SU-DHL-6 (cell line): ENCODE measurements around the gene MEIS2.

Experiments used
- H2AFZ ChIP-seq: fragments of 200-600 bp; sonication (generic); 2 replicates; pipeline ENCODE4 v1.6.1; 2014; ENCODE audit warnings: low read depth, mild to moderate bottlenecking, moderate library complexity, mixed read lengths, antibody characterized with exemption, low read length; ENCODE audit not compliant: severe bottlenecking
- H3F3A ChIP-seq: fragments of 200-600 bp; shearing (Covaris generic); 2 replicates; pipeline ENCODE4 v1.6.0; 2016; ENCODE audit warnings: antibody characterized with exemption, mild to moderate bottlenecking; ENCODE audit not compliant: insufficient read depth
- H3K27ac ChIP-seq: fragments of 200-600 bp; sonication (generic); 2 replicates; pipeline ENCODE4 v1.5.1; 2016; ENCODE audit warnings: low read depth, mild to moderate bottlenecking, low read length, moderate library complexity, mixed read lengths
- H3K27me3 ChIP-seq: fragments of 200-600 bp; sonication (generic), shearing (Covaris generic); 2 replicates; pipeline ENCODE4 v1.6.0; 2014; ENCODE audit warnings: mild to moderate bottlenecking, low read length
- H3K36me3 ChIP-seq: fragments of 200-600 bp; sonication (generic); 2 replicates; pipeline ENCODE4 v1.6.1; 2014; ENCODE audit warnings: mild to moderate bottlenecking, low read length, mixed read lengths
- H3K4me2 ChIP-seq: fragments of 300-600, 200-600 bp; shearing (Covaris generic), sonication (generic); 2 replicates; pipeline ENCODE4 v1.6.0; 2014; ENCODE audit warnings: low read length, low read depth, mild to moderate bottlenecking; ENCODE audit not compliant: poor library complexity, severe bottlenecking
- H3K4me3 ChIP-seq: fragments of 200-600 bp; sonication (generic); 2 replicates; pipeline ENCODE4 v1.5.1; 2014; ENCODE audit warnings: antibody characterized with exemption, low read length, mild to moderate bottlenecking, mixed read lengths; ENCODE audit not compliant: insufficient read depth, poor library complexity, severe bottlenecking
- H3K79me2 ChIP-seq: fragments of 200-600 bp; sonication (generic); 2 replicates; pipeline ENCODE4 v1.6.1; 2014; ENCODE audit warnings: mild to moderate bottlenecking, low read length, moderate library complexity; ENCODE audit not compliant: insufficient read depth
- H3K9ac ChIP-seq: fragments of 200-600 bp; sonication (generic); 2 replicates; pipeline ENCODE4 v1.7.0; 2014; ENCODE audit warnings: mild to moderate bottlenecking, low read length
- H3K9me2 ChIP-seq: fragments of 200-600 bp; sonication (generic); replicated peaks from 2 replicates; pipeline ENCODE4 v1.6.1; 2014; ENCODE audit warnings: low read length; ENCODE audit not compliant: insufficient read depth
- H3K9me3 ChIP-seq: fragments of 200-600 bp; sonication (generic); 2 replicates; pipeline ENCODE4 v1.6.1; 2014; ENCODE audit warnings: low read length, mixed read lengths; ENCODE audit not compliant: insufficient read depth
- H4K20me1 ChIP-seq: fragments of 200-600 bp; sonication (generic); 2 replicates; pipeline ENCODE4 v1.6.1; 2014; ENCODE audit warnings: low read depth, mild to moderate bottlenecking, antibody characterized with exemption, low read length, moderate library complexity, mixed read lengths
- CTCF ChIP-seq: fragments of 200-600 bp; sonication (generic); IDR thresholded peaks from one replicate; pipeline ENCODE4 v1.5.1; 2017; ENCODE audit warnings: antibody characterized with exemption, mild to moderate bottlenecking, low read length, moderate library complexity; ENCODE audit not compliant: insufficient read depth, poor library complexity, severe bottlenecking
- EZH2phosphoT487 ChIP-seq: fragments of 200-600 bp; sonication (generic), shearing (Covaris generic); conservative IDR thresholded peaks from 2 replicates; pipeline ENCODE4 v1.6.1; 2018; ENCODE audit warnings: mild to moderate bottlenecking, antibody characterized with exemption, low read length, moderate library complexity, mixed read lengths

MEIS2 gene

DNA sequence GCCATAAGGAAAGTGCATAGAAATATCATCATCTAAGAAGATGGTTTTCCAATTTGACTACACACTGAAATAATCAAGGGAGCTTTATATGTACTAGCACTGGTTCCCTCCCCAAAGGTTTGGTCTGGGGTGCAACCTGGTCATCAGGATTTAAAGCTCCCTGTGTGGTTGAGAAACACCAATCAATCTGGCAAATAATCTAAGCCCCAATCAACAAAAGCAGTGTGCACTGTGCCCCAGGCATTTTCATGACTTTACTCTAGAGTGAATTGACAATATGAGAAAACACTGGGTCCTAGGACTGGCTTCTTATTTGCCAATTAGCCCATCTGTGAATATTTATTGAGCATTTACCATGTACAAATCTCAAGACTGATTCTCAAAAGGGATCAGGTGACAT, 255.1 kb downstream of the MEIS2 start:
- Histone ChIP-seq H3K9ac (no peak overlapping the region), H3K27me3 (no peaks in the 10 kb centered on the region), H4K20me1 (no peaks in the 10 kb centered on the region), H3K9me2 (no peaks in the 10 kb centered on the region), H3F3A (no peaks in the 10 kb centered on the region), H3K79me2 (no peaks in the 10 kb centered on the region), H3K9me3 (no peaks in the 10 kb centered on the region), H3K27ac (no peak overlapping the region), H3K36me3 (no peaks in the 10 kb centered on the region), H3K4me2 (no peak overlapping the region), H2AFZ (no peak overlapping the region), H3K4me3 (no peak overlapping the region)
- TF ChIP-seq EZH2phosphoT487 (no peak), CTCF (no peak)

- H3K36me3 ChIP-seq, result no peaks in the 10 kb centered on the region
- H3K27ac ChIP-seq, result no peak overlapping the region
- no peak overlapping the region for H2AFZ ChIP-seq
- no peak for TF ChIP-seq EZH2phosphoT487
- TF ChIP-seq CTCF, result no peak
- H3K9ac ChIP-seq, result no peak overlapping the region
- no peaks in the 10 kb centered on the region for H3K9me3 ChIP-seq
- no peak overlapping the region for H3K4me3 ChIP-seq
- H3F3A ChIP-seq, result no peaks in the 10 kb centered on the region
- H4K20me1 ChIP-seq, result no peaks in the 10 kb centered on the region
- H3K79me2 ChIP-seq, result no peaks in the 10 kb centered on the region
- no peaks in the 10 kb centered on the region for H3K9me2 ChIP-seq
- H3K4me2 ChIP-seq, result no peak overlapping the region
- no peaks in the 10 kb centered on the region for H3K27me3 ChIP-seq
These were observed 255.8 kb downstream of the MEIS2 start for GRCh38 chr15:36844534-36844998.

DNA sequence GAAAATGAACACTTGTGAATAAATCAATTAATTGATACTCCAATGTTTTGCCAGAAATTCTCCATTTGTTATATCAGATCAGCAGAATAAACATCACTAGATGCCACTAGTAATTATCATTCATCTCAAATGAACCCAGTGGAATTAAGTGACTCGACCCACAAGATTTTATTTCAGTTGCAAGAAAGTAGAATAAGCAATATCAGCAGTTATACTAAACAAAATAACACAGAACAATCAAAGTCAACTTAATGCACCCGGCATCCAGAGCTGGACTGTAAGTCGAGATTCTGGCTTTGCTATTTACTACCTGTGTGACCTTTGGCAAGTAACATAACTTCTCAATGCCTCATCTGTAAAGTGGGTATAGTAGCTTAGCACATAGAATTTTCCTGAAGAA, 256.5 kb downstream of the MEIS2 start:
- no peaks in the 10 kb centered on the region for H3K9me2 ChIP-seq
- TF ChIP-seq EZH2phosphoT487 (no peak), CTCF (no peak)
- H3K27ac ChIP-seq, result no peak overlapping the region
- no peaks in the 10 kb centered on the region for H3F3A ChIP-seq
- no peaks in the 10 kb centered on the region for H3K9me3 ChIP-seq
- no peaks in the 10 kb centered on the region for H3K27me3 ChIP-seq
- no peaks in the 10 kb centered on the region for H4K20me1 ChIP-seq
- H3K36me3 ChIP-seq, result no peaks in the 10 kb centered on the region
- no peak overlapping the region for H3K4me2 ChIP-seq
- H2AFZ ChIP-seq, result no peak overlapping the region
- no peak overlapping the region for H3K4me3 ChIP-seq
- H3K9ac ChIP-seq, result no peak overlapping the region
- no peaks in the 10 kb centered on the region for H3K79me2 ChIP-seq

DNA sequence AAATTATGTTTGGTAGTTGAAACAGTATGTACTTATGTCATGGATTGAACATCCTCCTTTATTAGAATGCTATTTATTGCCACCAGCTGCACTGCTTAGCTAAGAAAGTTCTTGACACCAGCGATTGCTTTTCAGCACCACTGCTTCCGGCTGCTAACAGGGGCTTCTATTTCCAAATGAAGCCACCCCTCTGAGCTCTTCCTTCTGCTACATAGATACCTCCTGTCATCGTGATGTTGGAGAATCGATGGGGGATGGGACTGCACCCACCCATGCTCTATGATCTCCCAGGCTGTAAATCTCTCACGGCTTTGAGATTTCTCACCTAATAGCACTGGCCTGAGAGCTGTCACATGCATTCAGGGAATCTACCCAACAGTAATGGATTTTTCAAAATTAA, 259.2 kb downstream of the MEIS2 start:
- H3K36me3 ChIP-seq, result no peaks in the 10 kb centered on the region
- no peaks in the 10 kb centered on the region for H3K27me3 ChIP-seq
- H3K79me2 ChIP-seq, result no peaks in the 10 kb centered on the region
- no peaks in the 10 kb centered on the region for H3K9me3 ChIP-seq
- H2AFZ ChIP-seq, result no peak overlapping the region
- no peaks in the 10 kb centered on the region for H3F3A ChIP-seq
- no peak overlapping the region for H3K9ac ChIP-seq
- no peak overlapping the region for H3K27ac ChIP-seq
- no peak overlapping the region for H3K4me3 ChIP-seq
- TF ChIP-seq EZH2phosphoT487, result no peak
- no peak for TF ChIP-seq CTCF
- no peaks in the 10 kb centered on the region for H3K9me2 ChIP-seq
- H4K20me1 ChIP-seq, result no peaks in the 10 kb centered on the region
- H3K4me2 ChIP-seq, result no peak overlapping the region
